ENCODE results near the gene NPC2.

- TF ChIP-seq POLR2AphosphoS5 (IDR thresholded peaks at IDR 0.05; ENCODE audit: borderline replicate concordance, low read depth, low read length) (no peak), EZH2 (IDR thresholded peaks at IDR 0.05) (no peak)
Measured at GRCh38 chr14:74464785-74465184, 28.3 kb downstream of the NPC2 start.

Measured in SK-N-MC (cell line).